ENCODE measurements around the gene ARFGAP3. TPM values are rescaled to one million over a fixed set of nuclear protein-coding genes. Genes with fewer than 3 reads are reported as not detected.

Gene ARFGAP3
- total RNA-seq, 1 experiment from 2014 or later: 37.4 TPM

DNA sequence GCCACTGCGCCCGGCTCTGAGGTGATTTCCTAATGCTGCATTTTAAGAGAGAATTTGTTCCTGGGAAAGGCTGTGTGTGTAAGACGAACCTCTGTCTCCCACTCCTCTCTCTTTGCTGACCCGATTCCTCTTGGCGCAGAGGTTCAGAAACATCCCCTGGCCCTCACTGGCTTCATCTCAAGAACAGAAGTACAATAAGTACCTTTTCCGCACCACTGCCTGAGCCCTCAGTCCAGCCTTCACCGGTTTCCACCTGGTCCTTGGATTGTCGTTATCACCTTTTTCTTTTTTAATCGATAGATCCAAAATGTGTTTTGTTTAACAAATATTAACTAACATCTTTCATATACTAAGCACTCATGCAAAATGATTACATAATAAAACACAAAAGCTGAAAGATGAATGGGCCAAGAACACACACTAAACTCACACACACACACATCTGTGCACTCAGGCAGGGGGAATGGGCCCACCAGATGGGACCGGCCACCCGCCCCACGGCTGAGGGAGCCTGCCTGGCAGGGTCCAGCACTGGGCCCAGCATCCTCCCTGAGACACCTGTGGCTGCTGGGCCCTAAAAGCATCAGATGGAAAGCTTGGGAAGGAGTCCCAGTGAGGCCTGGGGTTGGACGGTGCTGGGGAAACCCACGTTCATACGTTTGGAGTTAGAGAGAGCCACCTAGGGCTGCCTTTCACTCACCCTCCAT is 86.0 kb downstream of the ARFGAP3 start:
- DNase-seq: no peak
- H3K36me3 Mint-ChIP-seq (ENCODE audit: insufficient read depth, unreplicated experiment): no peaks in the 10 kb centered on the region
- H3K4me1 Mint-ChIP-seq (ENCODE audit: low read depth, unreplicated experiment): peaks cover 14% of the 10 kb centered on the region
- H3K27me3 Mint-ChIP-seq (ENCODE audit: insufficient read depth, unreplicated experiment): no peaks in the 10 kb centered on the region
- intact Hi-C loops (cut with micrococcal nuclease; ENCODE audit: unreplicated experiment): loop anchor here (10.0 kb wide), 1 partner anchor 86 kb away; no protein-coding TSS in a partner anchor
- Histone ChIP-seq H3K27me3 (replicated peaks; ENCODE audit: control insufficient read depth, insufficient read depth, low read length) (no peaks in the 10 kb centered on the region), H3K4me3 (ENCODE audit: low read depth, low read length) (no peak overlapping the region), H3K36me3 (ENCODE audit: control insufficient read depth, insufficient read depth, low read length) (no peaks in the 10 kb centered on the region), H3K4me1 (peaks cover 19% of the 10 kb centered on the region), H3K9me3 (no peaks in the 10 kb centered on the region)
- H3K9me3 Mint-ChIP-seq (ENCODE audit: unreplicated experiment): no peaks in the 10 kb centered on the region
- TF ChIP-seq CTCF (IDR thresholded peaks at IDR 0.05; ENCODE audit: insufficient read depth in 1 of 2, low read depth in 1 of 2, low read length in 1 of 2, severe bottlenecking in 1 of 2, unreplicated experiment in 1 of 2): no peak
- H3K27ac Mint-ChIP-seq (ENCODE audit: unreplicated experiment): no peak overlapping the region
- ChIA-PET POLR2A (no interaction called here), CTCF (no interaction called here)
- H3K4me3 Mint-ChIP-seq (ENCODE audit: unreplicated experiment): peak overlapping the region; percentile 37
- BruUV-seq (replicated peaks): no TSS peak

- Histone ChIP-seq H3K27me3 (replicated peaks; ENCODE audit: control insufficient read depth, insufficient read depth, low read length) (no peaks in the 10 kb centered on the region), H3K4me1 (peaks cover 19% of the 10 kb centered on the region), H3K36me3 (ENCODE audit: control insufficient read depth, insufficient read depth, low read length) (no peaks in the 10 kb centered on the region), H3K4me3 (ENCODE audit: low read depth, low read length) (peak overlapping the region; percentile 22), H3K9me3 (no peaks in the 10 kb centered on the region)
- BruUV-seq (replicated peaks): no TSS peak
- no peak for TF ChIP-seq CTCF (IDR thresholded peaks at IDR 0.05; ENCODE audit: insufficient read depth in 1 of 2, low read depth in 1 of 2, low read length in 1 of 2, severe bottlenecking in 1 of 2, unreplicated experiment in 1 of 2)
- ChIA-PET CTCF (no interaction called here), POLR2A (no interaction called here)
- H3K27ac Mint-ChIP-seq (ENCODE audit: unreplicated experiment): peak overlapping the region; percentile 71
- no peaks in the 10 kb centered on the region for H3K9me3 Mint-ChIP-seq (ENCODE audit: unreplicated experiment)
- peak overlapping the region; percentile 67 for H3K4me3 Mint-ChIP-seq (ENCODE audit: unreplicated experiment)
- no peaks in the 10 kb centered on the region for H3K36me3 Mint-ChIP-seq (ENCODE audit: insufficient read depth, unreplicated experiment)
- intact Hi-C loops (cut with micrococcal nuclease; ENCODE audit: unreplicated experiment): loop anchor here (10.0 kb wide), 1 partner anchor 86 kb away; no protein-coding TSS in a partner anchor
- H3K27me3 Mint-ChIP-seq (ENCODE audit: insufficient read depth, unreplicated experiment): no peaks in the 10 kb centered on the region
- peaks cover 14% of the 10 kb centered on the region for H3K4me1 Mint-ChIP-seq (ENCODE audit: low read depth, unreplicated experiment)
- no peak for DNase-seq
Observed at GRCh38 chr22:42770448-42770726, 86.7 kb downstream of the ARFGAP3 start.

- CTCF ChIA-PET: no interaction called here
- intact Hi-C loops (cut with micrococcal nuclease; ENCODE audit: unreplicated experiment): loop anchor here (10.0 kb wide), 1 partner anchor 85 kb away; no protein-coding TSS in a partner anchor
Observed at GRCh38 chr22:42769574-42770447, 87.3 kb downstream of the ARFGAP3 start.

More at GRCh38 chr22:42769574-42770447, 87.3 kb downstream of the ARFGAP3 start:
- Mint-ChIP-seq H3K36me3 (ENCODE audit: insufficient read depth, unreplicated experiment) (no peaks in the 10 kb centered on the region), H3K27ac (ENCODE audit: unreplicated experiment) (peak overlapping the region; percentile 71), H3K9me3 (ENCODE audit: unreplicated experiment) (no peaks in the 10 kb centered on the region), H3K4me1 (ENCODE audit: low read depth, unreplicated experiment) (peaks cover 14% of the 10 kb centered on the region), H3K27me3 (ENCODE audit: insufficient read depth, unreplicated experiment) (no peaks in the 10 kb centered on the region), H3K4me3 (ENCODE audit: unreplicated experiment) (peak overlapping the region; percentile 67)
- no TSS peak for BruUV-seq (replicated peaks)
- no peak for TF ChIP-seq CTCF (IDR thresholded peaks at IDR 0.05; ENCODE audit: insufficient read depth in 1 of 2, low read depth in 1 of 2, low read length in 1 of 2, severe bottlenecking in 1 of 2, unreplicated experiment in 1 of 2)
- POLR2A ChIA-PET: no interaction called here
- H3K4me1 ChIP-seq: peaks cover 19% of the 10 kb centered on the region
- H3K9me3 ChIP-seq: no peaks in the 10 kb centered on the region
- peak; percentile 53 to 68 for DNase-seq
- H3K27me3 ChIP-seq (replicated peaks; ENCODE audit: control insufficient read depth, insufficient read depth, low read length): no peaks in the 10 kb centered on the region
- no peaks in the 10 kb centered on the region for H3K36me3 ChIP-seq (ENCODE audit: control insufficient read depth, insufficient read depth, low read length)
- H3K4me3 ChIP-seq (ENCODE audit: low read depth, low read length): peak overlapping the region; percentile 22

Data from Caco-2 (cell line).